GM23248 (cell line): Measurements from ENCODE around the gene EMP2.

Experiments
- EZH2 ChIP-seq: fragments of 200-600 bp; sonication (generic); IDR thresholded peaks from 2 replicates; pipeline ENCODE4 v1.6.1; 2018; ENCODE audit warnings: antibody characterized with exemption, mild to moderate bottlenecking; ENCODE audit not compliant: insufficient read depth, poor library complexity, severe bottlenecking
- EZH2phosphoT487 ChIP-seq: fragments of 200-600 bp; sonication (generic); IDR thresholded peaks from 2 replicates; pipeline ENCODE4 v1.6.1; 2018; ENCODE audit warnings: antibody characterized with exemption, moderate library complexity, mild to moderate bottlenecking, low read depth; ENCODE audit not compliant: insufficient read depth

DNA sequence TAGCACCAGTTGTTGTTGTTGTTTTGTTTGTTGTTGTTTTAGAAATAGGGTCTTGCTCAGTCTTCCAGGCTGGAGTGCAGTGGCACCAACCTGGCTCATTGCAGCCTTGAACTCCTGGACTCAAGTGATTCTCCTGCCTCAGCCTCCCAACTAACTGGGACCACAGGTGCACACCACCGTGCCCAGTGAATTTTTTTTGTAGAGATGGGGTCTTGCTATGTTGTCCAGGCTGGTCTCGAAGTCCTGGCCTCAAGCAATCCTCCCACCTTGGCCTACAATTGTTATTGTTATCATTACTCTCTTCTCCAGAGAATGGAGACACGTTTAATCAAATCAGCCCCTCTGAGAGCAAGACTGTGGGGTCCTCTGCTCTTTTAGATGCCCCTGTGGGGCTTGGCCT is 42.7 kb upstream of the EMP2 start:
- no peak for TF ChIP-seq EZH2
- no peak for TF ChIP-seq EZH2phosphoT487
